Right hindlimb (tissue), 1 donor: ENCODE data around the gene ZBTB7B.

ENCODE experiments used
- DNase-seq: peaks from one replicate; pipeline ENCODE4 v3.0.0-alpha.2; 2018

Gene ZBTB7B

DNA sequence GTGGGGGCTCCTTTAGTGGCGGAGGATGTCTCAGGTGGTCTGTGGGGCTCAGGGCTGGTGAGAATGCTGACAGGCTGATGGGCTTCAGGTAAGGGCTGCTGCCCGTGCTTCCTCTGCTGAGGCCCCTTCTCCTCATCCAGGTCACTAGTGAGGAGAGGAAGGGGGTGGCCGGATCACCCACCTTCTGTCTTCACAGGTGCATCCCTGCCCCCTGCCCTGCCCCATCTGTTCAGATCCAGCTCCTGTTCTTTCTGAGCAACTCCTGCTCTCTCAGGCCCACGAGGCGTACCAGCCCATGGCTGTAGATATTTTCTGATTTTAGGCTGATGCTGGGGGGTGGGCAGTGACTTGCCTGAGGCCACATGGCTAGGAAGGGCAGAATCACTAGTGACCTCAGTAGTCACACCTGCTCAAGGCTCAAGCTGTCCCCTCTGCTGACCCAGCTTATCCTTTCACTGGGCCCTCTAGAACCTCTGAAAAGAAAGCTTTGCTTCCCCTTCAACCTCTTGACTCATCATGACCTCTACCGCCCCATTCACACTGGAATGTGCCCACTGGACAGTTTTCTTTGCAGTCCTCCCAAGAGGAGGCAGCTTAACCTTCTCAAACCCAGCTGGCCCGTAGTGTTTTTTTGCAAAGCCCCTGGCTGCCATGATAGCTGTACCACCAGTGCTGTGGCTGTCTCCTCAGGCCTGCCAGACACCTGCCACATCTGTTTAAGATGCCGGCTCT is 16.2 kb downstream of the ZBTB7B start:
- no peak for DNase-seq

DNA sequence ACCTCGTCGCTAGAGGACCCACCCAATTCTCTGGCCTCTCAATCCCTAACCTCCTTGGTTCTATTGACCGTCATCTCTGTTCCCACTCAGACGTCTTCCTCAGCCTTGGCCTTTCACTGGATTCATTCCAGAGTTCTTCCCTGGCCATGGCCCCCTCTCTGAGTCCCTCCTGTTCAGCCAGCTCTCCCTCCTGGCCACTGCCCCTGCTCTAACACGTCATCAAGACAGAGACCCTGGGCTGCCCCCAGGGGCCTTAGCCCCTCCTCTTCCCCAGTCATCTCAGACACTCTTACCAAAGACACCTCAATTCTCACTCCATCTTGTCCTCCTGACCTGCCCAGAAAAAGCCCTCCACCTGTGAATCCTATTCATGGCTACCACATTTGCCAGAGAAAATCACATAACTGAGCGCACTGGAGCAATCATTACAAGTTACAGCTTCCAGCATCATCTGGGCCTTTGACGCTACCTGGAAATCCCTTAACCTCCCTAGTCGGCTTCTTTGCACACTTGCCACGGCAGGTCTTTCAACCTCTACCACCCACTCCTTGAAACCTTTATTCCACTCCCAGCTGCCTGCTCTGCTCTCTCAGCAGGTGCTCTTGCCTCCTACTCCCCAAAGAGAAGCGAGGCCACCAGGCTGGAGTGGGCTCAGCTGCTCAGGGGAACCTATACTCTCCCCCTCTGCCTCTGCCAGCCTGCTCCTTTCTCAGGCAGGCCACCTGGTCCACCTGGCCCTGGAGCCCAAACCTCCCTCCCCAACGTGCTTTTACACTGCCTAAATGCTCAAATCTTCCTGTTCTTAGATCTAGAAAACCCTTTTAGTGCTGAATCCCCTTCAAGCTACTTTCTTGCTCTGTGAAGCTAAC is 17.0 kb downstream of the ZBTB7B start:
- DNase-seq, result no peak

DNA sequence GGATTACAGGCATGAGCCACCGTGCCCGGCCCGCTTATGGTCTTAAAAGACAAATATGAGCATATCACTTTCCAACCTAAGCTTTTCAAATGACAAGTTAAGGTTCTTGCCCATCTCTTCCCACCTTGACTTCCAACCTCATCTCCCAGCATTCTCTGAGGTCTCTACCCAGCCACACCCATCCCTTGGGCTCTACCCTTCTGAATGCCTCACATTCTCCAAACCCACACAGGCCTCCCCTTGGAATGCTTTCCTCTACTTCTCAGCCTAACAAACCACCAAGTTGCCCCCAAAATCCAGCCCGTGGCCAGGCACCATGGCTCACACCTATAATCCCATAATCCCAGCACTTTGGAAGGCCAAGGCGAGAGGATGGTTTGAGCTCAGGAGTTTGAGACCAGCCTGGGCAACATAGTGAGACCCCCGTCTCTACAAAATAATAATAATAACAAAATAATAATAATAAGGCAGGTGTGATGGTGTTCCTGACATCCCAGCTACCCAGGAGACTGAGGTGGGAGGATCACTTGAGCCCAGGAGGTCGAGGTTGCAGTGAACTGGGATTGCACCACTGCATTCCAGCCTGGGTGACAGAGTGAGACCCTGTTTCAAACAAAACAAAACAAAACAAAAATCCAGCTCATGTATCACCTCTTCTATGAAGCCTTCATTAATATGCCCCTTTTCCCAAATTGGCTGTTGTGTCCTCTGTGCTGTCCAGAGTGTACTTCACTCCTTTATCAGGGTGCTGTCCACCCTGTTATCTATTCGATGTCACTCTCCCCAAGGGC is 19.7 kb downstream of the ZBTB7B start:
- no peak for DNase-seq

DNA sequence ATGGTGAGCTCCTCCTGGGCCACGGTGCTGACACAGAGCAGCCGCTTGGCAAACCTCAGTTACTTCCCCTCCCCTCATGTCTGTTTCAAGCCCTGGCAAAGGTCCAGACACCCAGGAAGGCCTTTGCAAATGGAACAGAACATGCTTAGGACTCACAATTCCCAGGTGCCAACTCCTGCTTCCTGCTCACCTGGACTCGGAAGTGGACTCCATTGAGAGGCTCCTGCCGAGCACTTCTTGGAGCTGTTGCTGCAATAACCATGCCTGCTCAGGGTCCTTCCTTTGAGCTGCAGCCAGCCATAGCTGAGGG is 20.3 kb downstream of the ZBTB7B start:
- no peak for DNase-seq

GRCh38 chr1:155023627-155024026 is 21.0 kb downstream of the ZBTB7B start:
- DNase-seq, result no peak

DNA sequence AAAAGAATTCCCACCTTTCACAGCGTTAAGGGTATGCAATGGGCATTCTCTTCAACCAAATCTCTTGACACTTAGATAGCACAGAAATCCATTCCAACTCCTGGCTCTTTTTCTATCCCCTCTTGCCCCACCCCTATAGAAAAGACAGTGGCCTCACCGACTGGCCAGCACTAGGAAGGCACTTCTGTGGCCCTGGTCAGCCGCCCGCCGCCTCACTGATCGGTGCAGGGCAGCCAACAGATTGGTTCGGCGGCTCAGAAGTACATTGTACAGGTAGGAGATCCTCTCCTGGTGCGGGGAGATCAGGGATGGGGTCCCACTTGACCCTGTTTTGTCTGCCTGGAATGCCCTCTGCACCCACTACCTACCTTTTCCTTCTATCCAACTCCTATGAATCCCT is 21.7 kb downstream of the ZBTB7B start:
- DNase-seq, result no peak

DNA sequence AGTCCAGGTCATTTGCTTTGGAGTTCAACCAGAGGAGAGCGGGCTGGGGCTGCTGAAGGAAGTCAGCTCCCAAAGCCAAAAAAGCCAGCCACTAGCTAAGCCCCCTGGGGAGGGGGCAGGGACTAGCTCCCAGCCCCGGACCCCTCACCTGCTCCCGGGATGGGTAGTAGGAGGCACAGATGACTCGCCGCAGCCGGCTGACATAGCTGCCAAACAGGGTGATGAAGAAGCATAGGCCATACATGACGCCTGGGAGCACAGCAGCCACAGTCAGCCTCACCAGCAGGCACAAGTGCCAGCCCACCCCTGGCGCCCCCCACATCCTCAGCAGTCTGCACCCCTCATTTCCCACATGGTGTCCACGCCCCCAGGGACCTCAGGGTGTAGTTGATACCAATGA is 23.6 kb downstream of the ZBTB7B start:
- no peak for DNase-seq

DNA sequence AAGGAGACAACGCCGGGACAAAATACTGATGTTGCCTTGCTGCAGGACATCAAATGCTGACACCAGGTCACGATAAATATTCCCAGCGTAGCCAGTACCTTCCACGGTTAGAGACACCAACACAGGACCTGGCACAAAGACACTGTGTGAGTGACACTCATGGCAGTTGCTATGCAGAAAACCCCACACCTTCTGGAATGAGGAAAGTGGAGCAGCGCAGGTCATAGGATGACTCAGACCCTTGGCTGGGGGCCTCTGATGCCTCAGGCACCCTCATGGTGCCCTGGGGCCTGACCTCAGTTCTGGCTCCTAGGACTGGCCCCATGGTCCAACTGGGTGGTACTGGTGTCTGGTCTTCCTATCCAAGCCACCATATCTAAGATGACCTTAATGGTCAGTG is 24.0 kb downstream of the ZBTB7B start:
- no peak for DNase-seq

DNA sequence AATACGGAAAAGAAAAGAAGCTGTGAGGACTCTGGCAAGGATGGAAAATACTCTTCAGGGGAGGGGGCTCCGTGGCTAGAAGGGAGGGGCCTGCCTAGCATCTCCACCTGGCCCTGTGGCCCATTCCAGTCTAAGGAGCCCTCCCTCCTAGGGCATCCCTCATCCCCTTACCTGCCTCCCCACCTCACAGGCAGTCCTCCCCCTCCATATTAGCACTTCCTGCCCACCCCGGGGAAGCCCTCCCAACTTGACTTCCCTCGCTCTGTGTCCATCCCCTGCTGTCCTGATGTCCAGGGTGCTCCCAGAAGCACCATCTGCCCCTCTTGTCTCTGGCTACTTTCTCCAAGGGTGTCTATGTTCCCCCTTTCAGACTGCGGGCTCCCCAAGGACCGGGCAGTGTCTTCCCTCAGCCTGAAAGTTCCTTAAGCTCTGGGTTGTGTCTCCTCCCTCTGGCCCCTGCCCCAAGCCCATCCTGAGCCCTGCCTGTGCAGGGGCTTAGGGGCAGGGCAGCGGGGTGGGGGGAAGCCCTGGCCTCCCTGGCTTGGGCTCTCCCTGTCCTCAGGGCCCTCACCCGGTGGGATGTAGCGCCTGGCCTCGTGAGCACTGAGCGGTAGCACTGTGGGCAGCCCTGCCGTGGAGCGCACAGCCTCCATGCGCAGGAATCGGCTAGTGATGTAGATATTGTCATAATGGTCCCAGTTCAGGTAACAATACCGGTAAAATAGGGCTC is 27.1 kb downstream of the ZBTB7B start:
- no peak for DNase-seq

GRCh38 chr1:155030243-155030795 is 27.7 kb downstream of the ZBTB7B start:
- DNase-seq, result no peak

DNA sequence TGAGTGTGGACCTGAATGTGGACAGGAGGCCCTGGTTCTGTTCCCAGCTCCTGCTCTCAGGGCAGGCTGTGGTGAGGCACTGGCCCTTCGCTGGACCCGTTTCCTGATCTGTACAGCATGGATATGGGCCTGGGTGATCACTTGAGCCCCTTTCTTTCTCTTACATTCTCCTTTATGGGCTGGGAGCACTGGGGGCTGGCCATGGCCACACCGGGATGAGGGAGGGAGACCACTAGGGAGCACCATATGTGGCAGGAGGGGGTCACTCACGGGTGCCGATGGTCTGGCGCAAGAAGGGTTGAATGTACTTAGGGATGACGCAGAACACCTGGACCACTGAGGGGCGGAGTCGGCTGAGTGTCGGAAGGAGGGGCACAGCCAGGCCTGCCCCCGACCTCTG is 28.3 kb downstream of the ZBTB7B start:
- DNase-seq, result no peak

- no peak for DNase-seq
Measured at GRCh38 chr1:155032886-155033285, 30.3 kb downstream of the ZBTB7B start.

DNA sequence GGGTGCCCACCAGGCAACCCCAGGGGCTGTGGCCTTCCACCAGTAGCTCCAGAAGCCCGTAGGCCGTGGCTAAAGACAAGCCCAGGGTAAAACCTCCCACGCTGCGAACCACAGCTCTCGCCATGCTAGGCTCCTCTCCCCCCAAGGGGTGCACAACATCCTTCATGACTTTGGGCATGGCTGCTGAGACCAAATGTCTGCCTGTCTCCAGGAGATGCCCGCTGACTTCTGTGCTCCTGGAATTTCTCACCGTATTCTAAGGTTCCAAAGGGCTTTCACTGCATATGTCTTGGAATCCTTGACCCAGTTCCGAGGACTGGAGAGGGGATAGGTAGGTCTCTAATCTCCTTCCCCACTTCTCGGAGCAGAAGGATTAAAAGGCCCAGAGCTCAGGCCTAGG is 30.9 kb downstream of the ZBTB7B start, which contains the start of the genes DCST1 and DCST2:
Gene DCST1, plus strand, starts transcription at position 301 of the 400 bp plus-strand sequence. CDS start 213 bp downstream, outside the sequence.
Gene DCST2, minus strand, starts transcription at position 258 of the 400 bp plus-strand sequence. Its CDS starts 80 bp downstream, at position 178.
- no peak for DNase-seq

DNA sequence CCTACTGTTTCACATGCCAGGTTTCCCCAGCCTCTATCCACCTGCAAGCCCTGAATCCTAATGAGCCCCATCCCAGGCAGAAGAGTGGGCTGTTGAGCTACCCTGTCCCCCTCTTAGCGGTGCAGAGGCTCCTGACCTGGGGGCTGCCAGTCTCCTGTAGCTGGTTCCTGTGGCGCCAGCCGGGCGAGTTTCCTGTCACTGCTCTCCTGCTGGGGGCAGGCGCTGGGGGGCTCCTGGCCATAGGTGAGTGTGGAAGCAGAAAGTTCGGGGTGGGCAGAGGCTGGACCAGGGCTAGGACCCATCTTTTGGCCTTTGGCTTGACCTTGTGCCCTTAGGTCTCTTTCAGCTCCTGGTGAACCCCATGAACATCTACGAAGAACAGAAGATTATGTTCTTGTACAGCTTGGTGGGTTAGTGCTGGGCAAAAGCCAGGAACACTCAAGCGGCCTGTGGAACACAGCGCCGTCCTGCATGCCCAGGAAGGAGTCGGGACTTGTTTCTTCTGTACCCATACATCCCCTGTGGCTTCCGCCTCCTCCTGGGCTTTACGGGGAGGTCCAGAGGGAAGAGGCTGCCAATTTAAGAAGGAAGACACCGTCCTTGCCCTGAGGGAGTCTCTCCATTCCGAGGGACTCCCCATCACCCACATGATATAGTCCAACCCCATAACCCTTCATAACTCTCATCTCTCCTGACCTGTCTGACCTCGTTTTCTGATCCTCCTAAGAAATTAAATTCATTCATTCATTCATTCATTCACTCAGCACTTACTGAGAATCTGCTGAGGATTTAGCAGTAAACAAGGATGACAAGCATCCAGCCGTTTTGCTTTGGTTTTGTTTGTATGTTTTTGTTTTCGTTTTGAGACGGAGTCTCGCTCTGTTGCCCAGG is 32.0 kb downstream of the ZBTB7B start:
- DNase-seq, result no peak

DNA sequence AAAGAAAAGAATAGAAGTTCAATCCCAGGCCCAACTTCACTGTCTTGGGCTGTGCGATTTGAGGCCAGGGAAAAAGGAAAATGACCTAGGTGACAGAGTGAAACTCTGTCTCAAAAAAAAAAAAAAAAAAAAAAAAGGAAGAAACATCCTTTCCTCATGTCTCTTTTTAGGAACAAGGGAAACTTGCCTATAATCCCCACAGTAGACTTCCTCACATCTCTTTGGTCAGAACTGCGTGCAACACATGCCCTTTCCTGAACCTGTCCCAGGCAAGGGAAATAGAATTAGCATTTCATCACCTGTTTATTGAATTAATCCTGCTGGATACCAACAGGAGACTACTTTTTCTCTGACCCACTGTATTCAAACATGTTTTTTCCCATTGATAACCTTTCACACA is 33.3 kb downstream of the ZBTB7B start:
- DNase-seq, result no peak

GRCh38 chr1:155037043-155037442 is 34.4 kb downstream of the ZBTB7B start:
- DNase-seq, result no peak

DNA sequence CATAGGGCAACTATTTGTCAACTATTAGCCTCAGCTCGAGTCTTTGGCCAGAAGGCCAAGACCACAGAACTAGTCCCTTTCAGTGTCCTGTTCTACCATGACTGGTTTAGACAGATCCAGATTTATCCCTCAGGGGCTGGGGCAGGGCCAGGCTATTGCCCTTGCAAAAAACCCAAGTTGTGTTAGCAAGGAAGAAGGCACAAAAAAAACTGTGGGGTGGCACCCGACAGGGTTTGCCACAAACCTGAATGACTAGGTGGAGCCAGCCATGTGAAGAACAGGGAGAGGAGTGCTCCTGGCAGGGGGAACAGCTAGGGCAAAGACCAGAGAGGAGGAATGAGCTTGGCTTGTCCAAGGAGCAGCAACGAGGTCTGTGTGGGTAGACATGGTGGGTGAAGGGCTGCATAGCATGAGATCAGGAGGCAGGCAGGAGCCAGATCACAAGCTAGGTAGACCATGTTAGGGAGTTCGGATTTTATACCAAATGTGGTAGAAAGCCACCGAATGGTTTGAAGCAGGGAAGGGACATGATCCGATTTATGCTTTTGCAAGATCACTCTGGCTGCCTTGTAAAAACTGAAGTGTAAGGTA is 35.3 kb downstream of the ZBTB7B start:
- DNase-seq, result no peak

GRCh38 chr1:155038602-155039307 is 36.2 kb downstream of the ZBTB7B start:
- no peak for DNase-seq

GRCh38 chr1:155039308-155039669 is 36.7 kb downstream of the ZBTB7B start:
- no peak for DNase-seq
